Measurements from ENCODE around the gene SERPINA5. TPM values are rescaled to one million over a fixed set of nuclear protein-coding genes. Genes with fewer than 3 reads are reported as not detected.

The SERPINA5 gene, protein sequence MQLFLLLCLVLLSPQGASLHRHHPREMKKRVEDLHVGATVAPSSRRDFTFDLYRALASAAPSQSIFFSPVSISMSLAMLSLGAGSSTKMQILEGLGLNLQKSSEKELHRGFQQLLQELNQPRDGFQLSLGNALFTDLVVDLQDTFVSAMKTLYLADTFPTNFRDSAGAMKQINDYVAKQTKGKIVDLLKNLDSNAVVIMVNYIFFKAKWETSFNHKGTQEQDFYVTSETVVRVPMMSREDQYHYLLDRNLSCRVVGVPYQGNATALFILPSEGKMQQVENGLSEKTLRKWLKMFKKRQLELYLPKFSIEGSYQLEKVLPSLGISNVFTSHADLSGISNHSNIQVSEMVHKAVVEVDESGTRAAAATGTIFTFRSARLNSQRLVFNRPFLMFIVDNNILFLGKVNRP
- not detected in 2 replicates for total RNA-seq

DNA sequence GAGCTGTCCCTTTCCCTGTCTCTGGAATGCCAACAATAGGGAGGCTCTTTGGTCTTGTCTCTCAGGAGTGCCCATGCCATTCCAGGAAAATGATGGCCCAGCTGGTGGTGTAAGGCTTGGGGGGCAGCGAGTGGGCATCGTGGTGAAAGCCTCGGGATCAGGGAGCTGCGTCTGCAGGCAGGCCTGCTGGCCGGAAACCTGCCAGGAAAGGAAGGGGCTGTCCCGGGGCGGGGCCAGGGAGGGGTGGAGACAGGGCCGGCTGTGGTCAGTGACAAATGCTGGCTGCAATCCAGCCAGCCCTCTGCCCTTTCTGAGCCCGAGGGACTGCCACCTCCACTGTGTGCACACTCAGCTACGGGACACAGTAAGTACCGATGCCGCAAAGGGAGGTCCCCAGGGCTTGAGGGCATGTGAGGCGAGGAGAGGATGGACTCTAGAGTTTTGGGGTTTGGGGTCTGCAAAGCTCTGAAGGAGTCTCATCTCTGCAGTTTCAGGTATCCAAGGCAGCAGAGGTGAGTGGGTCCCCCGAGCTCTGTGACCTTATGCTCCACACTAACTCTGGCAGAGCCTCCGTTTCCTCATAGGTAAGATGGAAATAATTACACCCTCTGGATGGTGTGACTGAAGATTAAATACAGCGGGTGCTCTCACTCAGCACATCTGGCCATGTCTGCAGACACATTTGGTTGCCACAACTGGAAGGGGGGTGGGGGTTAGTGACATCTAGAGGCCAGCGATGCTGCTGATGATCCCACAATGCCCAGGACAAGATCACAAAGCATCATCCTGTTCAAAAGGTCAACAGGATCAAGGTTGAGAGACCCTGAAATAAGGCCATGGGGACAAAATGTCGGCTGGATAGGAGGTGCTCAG is at the start of gene SERPINA5:
Gene SERPINA5, plus strand, starts transcription at position 300 of the 873 bp plus-strand sequence. CDS start 5,937 bp downstream, outside the sequence.

DNA sequence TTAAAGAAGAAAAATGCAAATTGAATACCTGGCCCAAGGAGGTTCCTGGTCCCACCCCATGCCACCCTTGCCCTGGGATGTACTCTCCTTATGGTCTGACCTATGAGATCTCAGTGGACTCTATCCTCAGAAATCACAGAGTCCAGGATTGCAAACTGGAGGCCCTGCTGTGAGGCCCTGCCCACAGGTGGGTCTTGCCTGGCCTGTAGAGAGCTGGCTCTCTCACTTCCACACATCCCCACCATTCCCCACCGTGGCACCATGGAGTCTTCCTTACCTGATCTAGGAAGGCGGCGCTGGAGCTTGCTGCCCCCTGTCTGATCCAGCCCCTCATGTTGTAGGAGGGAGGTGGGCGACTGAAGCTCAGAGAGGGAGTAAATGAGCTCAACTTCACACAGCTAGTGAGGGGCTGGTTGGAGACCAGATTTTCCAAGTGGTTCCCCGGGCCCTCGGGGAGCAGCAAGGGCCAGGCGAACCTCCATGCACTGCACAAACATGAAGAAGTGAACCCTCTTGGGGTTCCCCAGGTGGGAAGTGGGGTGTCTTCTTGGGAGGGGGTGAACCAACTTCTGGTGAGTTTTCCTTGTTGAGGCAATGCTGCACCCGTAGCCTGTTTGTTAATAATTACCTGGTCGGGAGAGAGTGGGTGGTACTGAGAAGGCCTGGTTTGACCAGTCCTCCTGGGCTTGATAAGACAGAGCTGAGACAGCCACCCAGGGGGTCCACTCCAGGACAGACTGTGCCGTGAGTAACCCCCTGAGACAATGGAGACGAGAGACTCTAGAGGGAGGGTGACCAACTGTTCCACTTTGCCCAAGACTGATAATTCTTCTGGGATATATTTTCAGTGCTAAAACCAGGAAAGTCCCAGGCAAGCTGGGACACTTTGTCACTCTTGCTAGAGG is 20.2 kb upstream of the SERPINA5 start, which contains the start of gene SERPINA4:
Gene SERPINA4, plus strand, starts transcription at position 692 of the 905 bp plus-strand sequence. CDS start 2,041 bp downstream, outside the sequence.

GRCh38 chr14:94612174-94612573 is 30.9 kb downstream of the SERPINA5 start, which contains the start of gene SERPINA3:
Gene SERPINA3 (plus strand): TSS chr14:94612391. CDS start chr14:94614442, 2,051 bp downstream.

Other genes starting within 250 kb of the SERPINA5 start
- gene SERPINA2, start 214.7 kb upstream of the SERPINA5 start, total RNA-seq = not detected in 2 replicates
- gene SERPINA1, start 192.8 kb upstream of the SERPINA5 start, total RNA-seq = 2.8 and 18.9 TPM in 2 replicates
- gene SERPINA11, start 128.6 kb upstream of the SERPINA5 start, total RNA-seq = not detected in 2 replicates
- gene SERPINA9, start 105.2 kb upstream of the SERPINA5 start, total RNA-seq = not detected in 2 replicates
- gene SERPINA12, start 72.0 kb upstream of the SERPINA5 start, total RNA-seq = not detected in 2 replicates
- gene SERPINA4, start 20.0 kb upstream of the SERPINA5 start, total RNA-seq = not detected in 2 replicates
- 0.57 and 3.8 TPM in 2 replicates for gene SERPINA3, start 31.0 kb downstream of the SERPINA5 start, total RNA-seq
- not detected in 2 replicates for gene GSC, start 188.7 kb downstream of the SERPINA5 start, total RNA-seq